HCT116 (cell line): ENCODE results near the gene SLC4A9. TPM values are rescaled to one million over a fixed set of nuclear protein-coding genes. Genes with fewer than 3 reads are reported as not detected.
"Not testable (repeated sequence)": the region's sequence is repeated elsewhere in the genome, so short reads cannot be mapped to it uniquely, and the experiment has no call there.

Experiments used
- ATAC-seq: fragments of 200-7000 bp; cut with Tn5 transposase; 2 replicates; pipeline ENCODE4 v1.9.1; 2020; ENCODE audit warnings: mild to moderate bottlenecking, moderate library complexity
- BruUV-seq: library from RNA; stranded (reverse); fragments of 400-500 nt; replicated peaks from 2 replicates; lab custom pipeline; 2021; lab: Mats Ljungman, UMichigan
- CTCF ChIA-PET: fragments of 300-600 bp; sonication (Branson Sonifier 250); formaldehyde crosslinking; loops from one replicate; lab custom pipeline; 2021; ENCODE audit warnings: antibody characterized with exemption; lab: Charles Lee
- POLR2A ChIA-PET: fragments of 300-600, 350-600 bp; sonication (Branson Sonifier 250); formaldehyde crosslinking; loops from one replicate; lab custom pipeline; 2021; ENCODE audit warnings: antibody characterized with exemption; lab: Charles Lee
- RAD21 ChIA-PET, 2 experiments: fragments of 300-600 bp; sonication (Branson Sonifier 250); formaldehyde crosslinking; loops; one replicate each; lab custom pipeline; 2023; ENCODE audit warnings: low total read pairs in 2 of 2; ENCODE audit not compliant: uncharacterized antibody in 2 of 2, unreplicated experiment in 2 of 2, low non-redundant PET in 1 of 2; lab: Charles Lee
- DNase-seq: peaks from one replicate; pipeline ENCODE4 v3.0.0-alpha.2; 2010; ENCODE audit warnings: low read depth, low spot score
- H2AFZ ChIP-seq: fragments of 200-600 bp; shearing (Covaris generic), sonication (generic); 2 replicates; pipeline ENCODE4 v1.6.1; 2017; ENCODE audit warnings: low read depth, mixed run types, mixed read lengths, antibody characterized with exemption, low read length; ENCODE audit not compliant: poor library complexity, severe bottlenecking
- H3K27ac ChIP-seq: 2 replicates; pipeline ENCODE4 v1.5.1; 2012; ENCODE audit warnings: low read depth, low read length
- H3K27me3 ChIP-seq: fragments of 200-600 bp; sonication (generic); 2 replicates; pipeline ENCODE4 v1.6.1; 2016; ENCODE audit warnings: mixed run types, low read length, mixed read lengths; ENCODE audit not compliant: insufficient read depth
- H3K36me3 ChIP-seq, 2 experiments: fragments of 200-500 bp in 1 of 2; fragments of 200-600 bp in 1 of 2; sonication (Bioruptor generic) in 1 of 2; sonication (generic) in 1 of 2; 2 replicates each; pipeline versions ENCODE4 v1.5.1 to v1.6.1; 2014 to 2016; ENCODE audit warnings: low read length in 2 of 2, inconsistent platforms in 1 of 2, mixed read lengths in 1 of 2, mixed run types in 1 of 2; ENCODE audit not compliant: insufficient read depth in 2 of 2, control insufficient read depth in 1 of 2
- H3K4me1 ChIP-seq, 2 experiments: fragments of 200-600 bp in 1 of 2; sonication (generic) in 1 of 2; 2 replicates each; pipeline versions ENCODE4 v1.5.1 to v1.6.1; 2012 to 2017; ENCODE audit warnings: low read length in 2 of 2, inconsistent platforms in 1 of 2, mild to moderate bottlenecking in 1 of 2, mixed read lengths in 1 of 2, mixed run types in 1 of 2, moderate library complexity in 1 of 2; ENCODE audit not compliant: insufficient read depth in 2 of 2, control insufficient read depth in 1 of 2
- H3K4me2 ChIP-seq: fragments of 200-600 bp; sonication (generic); 2 replicates; pipeline ENCODE4 v1.6.1; 2017; ENCODE audit warnings: mixed run types, low read length, mixed read lengths
- H3K4me3 ChIP-seq, 2 experiments: fragments of 200-600 bp in 1 of 2; sonication (generic) in 1 of 2; replicated peaks in 1 of 2; 2 replicates each; pipeline ENCODE4 v1.5.1; 2011 to 2016; ENCODE audit warnings: low read length in 2 of 2, control low read depth in 1 of 2, low read depth in 1 of 2, mild to moderate bottlenecking in 1 of 2, mixed read lengths in 1 of 2, mixed run types in 1 of 2
- H3K79me2 ChIP-seq: fragments of 200-600 bp; sonication (generic); 2 replicates; pipeline ENCODE4 v1.6.1; 2017; ENCODE audit warnings: mild to moderate bottlenecking, mixed run types, low read length, moderate library complexity, mixed read lengths; ENCODE audit not compliant: insufficient read depth
- H3K9ac ChIP-seq: fragments of 200-600 bp; sonication (generic); 2 replicates; pipeline ENCODE4 v1.6.1; 2016; ENCODE audit warnings: low read length, mixed read lengths
- H3K9me2 ChIP-seq: fragments of 200-600 bp; sonication (generic), shearing (Covaris generic); 2 replicates; pipeline ENCODE4 v1.6.1; 2017; ENCODE audit warnings: mixed run types, mild to moderate bottlenecking, moderate library complexity; ENCODE audit not compliant: insufficient read depth
- H3K9me3 ChIP-seq, 2 experiments: fragments of 200-500 bp in 1 of 2; fragments of 200-600 bp in 1 of 2; sonication (Bioruptor generic) in 1 of 2; sonication (generic) in 1 of 2; 2 replicates each; pipeline ENCODE4 v1.6.1; 2014 to 2017; ENCODE audit warnings: low read length in 2 of 2, mixed read lengths in 2 of 2, inconsistent platforms in 1 of 2, low read depth in 1 of 2, mild to moderate bottlenecking in 1 of 2, mixed run types in 1 of 2, moderate library complexity in 1 of 2; ENCODE audit not compliant: control insufficient read depth in 1 of 2, insufficient read depth in 1 of 2
- H4K20me1 ChIP-seq: fragments of 200-600 bp; sonication (generic), shearing (Covaris generic); 2 replicates; pipeline ENCODE4 v1.6.1; 2017; ENCODE audit warnings: mixed run types, mild to moderate bottlenecking, moderate library complexity; ENCODE audit not compliant: insufficient read depth
- CEBPB ChIP-seq: IDR thresholded peaks from 2 replicates; pipeline ENCODE4 v1.6.1; 2012; ENCODE audit warnings: low read depth
- EGR1 ChIP-seq: IDR thresholded peaks from 2 replicates; pipeline ENCODE4 v1.6.1; 2012; ENCODE audit warnings: low read depth
- ELF1 ChIP-seq: IDR thresholded peaks from 2 replicates; pipeline ENCODE4 v1.6.1; 2012; ENCODE audit warnings: low read depth, borderline replicate concordance
- EZH2 ChIP-seq: fragments of 200-600 bp; sonication (generic); IDR thresholded peaks from 2 replicates; pipeline ENCODE4 v1.6.1; 2017; ENCODE audit warnings: antibody characterized with exemption, mixed run types
- EZH2phosphoT487 ChIP-seq: fragments of 200-600 bp; IDR thresholded peaks from 2 replicates; pipeline ENCODE4 v1.6.1; 2018; ENCODE audit warnings: antibody characterized with exemption, borderline replicate concordance
- FOSL1 ChIP-seq: IDR thresholded peaks from 2 replicates; pipeline ENCODE4 v1.6.1; 2012; ENCODE audit warnings: low read depth
- RAD21 ChIP-seq: IDR thresholded peaks from 2 replicates; pipeline ENCODE4 v1.6.1; 2012; ENCODE audit warnings: low read depth, mild to moderate bottlenecking
- SIN3A ChIP-seq: IDR thresholded peaks from 2 replicates; pipeline ENCODE4 v1.6.1; 2012; ENCODE audit warnings: low read depth
- SP1 ChIP-seq: IDR thresholded peaks from 2 replicates; pipeline ENCODE4 v1.6.1; 2012; ENCODE audit warnings: low read depth
- TCF7L2 ChIP-seq: IDR thresholded peaks from 2 replicates; pipeline ENCODE4 v1.7.0; 2011; ENCODE audit warnings: borderline replicate concordance, inconsistent platforms; ENCODE audit not compliant: insufficient read depth, insufficient read length; ENCODE audit errors: extremely low read depth
- ZFX ChIP-seq: fragments of 450-650 bp; IDR thresholded peaks from 2 replicates; pipeline ENCODE4 v1.6.1; 2017
- ZNF274 ChIP-seq: fragments of 200-500 bp; sonication (Bioruptor generic); IDR thresholded peaks from 2 replicates; pipeline ENCODE4 v1.6.1; 2014; ENCODE audit warnings: mild to moderate bottlenecking, low read depth, low read length, inconsistent platforms
- intact Hi-C: fragments of 100-400 bp; cut with micrococcal nuclease; formaldehyde crosslinking; loops from 2 replicates; pipeline ENCODE4 v1.10.0; 2022
- total RNA-seq: library from RNA; stranded (reverse); gene quantifications from one replicate; pipeline ENCODE4 v1.2.1, GENCODE V29; 2021; ENCODE audit not compliant: unreplicated experiment
- TF ChIP-seq, protein P1 (sequence below): IDR thresholded peaks from 2 replicates; pipeline ENCODE4 v1.6.1; 2012; ENCODE audit warnings: low read depth
- TF ChIP-seq, protein P2 (sequence below): IDR thresholded peaks from 2 replicates; pipeline ENCODE4 v1.6.1; 2012

Gene SLC4A9
- total RNA-seq, 1 experiment from 2014 or later, result 0.49 TPM

DNA sequence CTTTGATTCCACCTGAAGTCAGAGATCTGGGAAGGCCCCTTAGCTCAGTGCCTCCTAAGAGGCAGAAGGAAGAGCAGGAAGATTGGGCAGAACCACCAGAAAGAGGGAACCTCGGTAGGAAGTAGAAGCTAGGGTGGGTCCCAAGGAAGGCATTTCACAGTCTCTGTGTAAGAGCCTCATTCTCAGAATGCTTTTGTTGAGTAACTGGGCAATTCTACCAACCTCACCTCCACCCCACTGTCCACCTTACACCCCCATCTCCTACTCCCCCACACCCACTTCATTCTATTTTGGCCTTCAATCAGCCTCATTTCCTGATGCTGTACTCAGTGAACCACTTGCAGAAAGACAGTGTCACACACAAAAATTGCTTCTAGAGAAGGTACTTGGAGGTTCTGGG lies 17.1 kb upstream of the SLC4A9 start:
- no peak overlapping the region for H3K27ac ChIP-seq
- no peaks in the 10 kb centered on the region for H4K20me1 ChIP-seq
- no peaks in the 10 kb centered on the region for H3K27me3 ChIP-seq
- BruUV-seq, result no TSS peak
- no peak for DNase-seq
- no peaks in the 10 kb centered on the region for H3K79me2 ChIP-seq
- H3K9me3 ChIP-seq, result no peaks in the 10 kb centered on the region
- no peak overlapping the region for H2AFZ ChIP-seq
- no peak for ATAC-seq
- ChIA-PET CTCF (no interaction called here), POLR2A (no interaction called here), RAD21 (no interaction called here)
- no peak overlapping the region for H3K4me2 ChIP-seq
- peaks cover 0 to 8% of the 10 kb centered on the region in 2 experiments; a peak in 1 of 4 replicates for H3K36me3 ChIP-seq
- no peak overlapping the region for H3K9ac ChIP-seq
- no peak overlapping the region for H3K4me3 ChIP-seq
- H3K9me2 ChIP-seq, result no peaks in the 10 kb centered on the region
- H3K4me1 ChIP-seq, result peaks cover 22 to 32% of the 10 kb centered on the region in 2 experiments
- TF ChIP-seq EZH2phosphoT487 (no peak), TCF7L2 (no peak), ELF1 (no peak), CEBPB (no peak), SP1 (no peak), ZNF274 (no peak), EGR1 (no peak), SIN3A (no peak), FOSL1 (no peak), ZFX (no peak), RAD21 (no peak), EZH2 (no peak)
- TF ChIP-seq, protein P1, sequence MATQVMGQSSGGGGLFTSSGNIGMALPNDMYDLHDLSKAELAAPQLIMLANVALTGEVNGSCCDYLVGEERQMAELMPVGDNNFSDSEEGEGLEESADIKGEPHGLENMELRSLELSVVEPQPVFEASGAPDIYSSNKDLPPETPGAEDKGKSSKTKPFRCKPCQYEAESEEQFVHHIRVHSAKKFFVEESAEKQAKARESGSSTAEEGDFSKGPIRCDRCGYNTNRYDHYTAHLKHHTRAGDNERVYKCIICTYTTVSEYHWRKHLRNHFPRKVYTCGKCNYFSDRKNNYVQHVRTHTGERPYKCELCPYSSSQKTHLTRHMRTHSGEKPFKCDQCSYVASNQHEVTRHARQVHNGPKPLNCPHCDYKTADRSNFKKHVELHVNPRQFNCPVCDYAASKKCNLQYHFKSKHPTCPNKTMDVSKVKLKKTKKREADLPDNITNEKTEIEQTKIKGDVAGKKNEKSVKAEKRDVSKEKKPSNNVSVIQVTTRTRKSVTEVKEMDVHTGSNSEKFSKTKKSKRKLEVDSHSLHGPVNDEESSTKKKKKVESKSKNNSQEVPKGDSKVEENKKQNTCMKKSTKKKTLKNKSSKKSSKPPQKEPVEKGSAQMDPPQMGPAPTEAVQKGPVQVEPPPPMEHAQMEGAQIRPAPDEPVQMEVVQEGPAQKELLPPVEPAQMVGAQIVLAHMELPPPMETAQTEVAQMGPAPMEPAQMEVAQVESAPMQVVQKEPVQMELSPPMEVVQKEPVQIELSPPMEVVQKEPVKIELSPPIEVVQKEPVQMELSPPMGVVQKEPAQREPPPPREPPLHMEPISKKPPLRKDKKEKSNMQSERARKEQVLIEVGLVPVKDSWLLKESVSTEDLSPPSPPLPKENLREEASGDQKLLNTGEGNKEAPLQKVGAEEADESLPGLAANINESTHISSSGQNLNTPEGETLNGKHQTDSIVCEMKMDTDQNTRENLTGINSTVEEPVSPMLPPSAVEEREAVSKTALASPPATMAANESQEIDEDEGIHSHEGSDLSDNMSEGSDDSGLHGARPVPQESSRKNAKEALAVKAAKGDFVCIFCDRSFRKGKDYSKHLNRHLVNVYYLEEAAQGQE, result no peak
- TF ChIP-seq, protein P2, sequence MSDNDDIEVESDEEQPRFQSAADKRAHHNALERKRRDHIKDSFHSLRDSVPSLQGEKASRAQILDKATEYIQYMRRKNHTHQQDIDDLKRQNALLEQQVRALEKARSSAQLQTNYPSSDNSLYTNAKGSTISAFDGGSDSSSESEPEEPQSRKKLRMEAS, result no peak
- intact Hi-C loops, result no loop called here

DNA sequence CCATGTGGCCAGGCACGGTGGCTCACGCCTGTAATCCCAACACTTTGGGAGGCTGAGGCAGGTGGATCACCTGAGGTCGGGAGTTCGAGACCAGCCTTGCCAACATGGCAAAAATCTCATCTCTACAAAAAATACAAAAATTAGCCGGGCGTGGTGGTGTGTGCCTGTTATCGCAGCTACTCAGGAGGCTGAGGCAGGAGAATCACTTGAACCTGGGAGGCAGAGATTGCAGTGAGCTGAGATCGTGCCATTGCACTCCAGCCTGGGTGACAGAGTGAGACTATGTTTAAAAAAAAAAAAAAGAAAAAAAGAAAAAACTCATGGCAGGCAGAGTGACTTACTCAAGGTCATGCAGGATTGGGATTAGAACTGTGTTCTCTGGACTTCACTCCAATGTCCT lies 16.1 kb upstream of the SLC4A9 start:
- DNase-seq, H4K20me1 ChIP-seq, H3K4me3 ChIP-seq, H3K9me3 ChIP-seq, H3K9me2 ChIP-seq, H3K36me3 ChIP-seq, H3K27me3 ChIP-seq, H2AFZ ChIP-seq, H3K4me2 ChIP-seq, intact Hi-C loops, H3K27ac ChIP-seq, CTCF ChIA-PET, ATAC-seq, BruUV-seq, H3K9ac ChIP-seq, H3K79me2 ChIP-seq: not testable (repeated sequence)
- RAD21 ChIA-PET, result interaction anchor here in 1 of 2 experiments (0.6 kb wide), 1 partner anchor 14 kb away, joined by 3 read pairs; no protein-coding TSS in a partner anchor
- POLR2A ChIA-PET, result interaction anchor here (0.6 to 3.3 kb wide), 3 partner anchors 33 to 381 kb away, joined by 3 to 24 read pairs (median 4); no protein-coding TSS in a partner anchor
- H3K4me1 ChIP-seq, result peaks cover 22 to 37% of the 10 kb centered on the region in 2 experiments
